Measurements from ENCODE around the gene ITPK1. TPM values are rescaled to one million over a fixed set of nuclear protein-coding genes. Genes with fewer than 3 reads are reported as not detected.

Gene ITPK1
- polyA plus RNA-seq, 2 of the 4 experiments (the other 2 are of a cell fraction), result 46.2 to 47.0 TPM

DNA sequence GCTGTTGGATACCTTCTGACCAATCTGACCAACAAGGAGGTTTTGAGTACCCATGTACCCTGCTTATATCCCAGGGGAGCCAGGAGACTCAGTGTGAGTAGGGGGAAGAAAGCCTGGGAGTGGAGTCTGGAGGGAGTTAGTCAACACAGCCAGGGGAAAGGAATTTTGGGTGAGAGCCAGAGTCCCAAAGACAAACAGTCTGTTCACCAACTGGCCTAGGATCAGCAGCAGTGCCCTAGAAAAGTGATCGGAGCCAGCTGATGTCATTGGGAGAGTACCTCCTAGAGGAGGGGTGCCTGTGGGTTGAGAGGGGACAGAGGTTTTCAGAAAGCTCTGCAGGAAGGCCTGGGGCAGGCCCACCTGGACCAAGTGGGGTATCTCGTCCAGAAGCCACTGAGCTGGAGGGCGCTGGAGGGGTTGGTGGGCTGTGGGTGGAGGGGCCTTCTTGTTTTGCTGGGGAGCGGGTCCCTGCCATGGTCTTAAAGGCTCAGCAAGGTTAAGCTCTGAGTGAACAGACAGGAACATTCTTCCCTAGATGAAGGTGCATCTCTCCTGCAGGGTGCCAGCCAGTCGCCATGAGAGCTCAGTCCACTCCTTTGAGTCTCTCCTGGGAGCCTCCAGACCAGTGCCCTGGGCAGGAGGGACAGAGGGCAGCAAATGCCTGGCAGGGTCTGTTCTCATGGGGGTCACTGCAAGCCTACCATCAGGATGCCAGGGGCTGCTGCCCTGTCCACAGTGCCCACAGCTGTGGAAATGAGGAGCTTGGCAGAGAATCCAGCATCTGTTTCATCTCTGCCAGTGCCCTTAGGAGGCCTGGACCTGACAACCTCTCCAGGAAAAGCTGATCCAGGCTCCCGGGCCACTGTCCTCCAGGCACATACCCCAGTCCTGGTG lies 129.2 kb downstream of the ITPK1 start:
- Histone ChIP-seq H3K27ac (peak overlapping the region; percentile 81 to 86), H3K4me1 (peaks cover 40% of the 10 kb centered on the region), H3K4me3 (no peak overlapping the region), H3K4me2 (peak overlapping the region; percentile 80), H3K9me3 (peaks cover 7% of the 10 kb centered on the region; the same call in 1 of the 3 replicates)
- peak; percentile 53 to 57 for DNase-seq (ENCODE audit: low read depth in 1 of 2, low spot score in 1 of 2)
- FAIRE-seq, result peak; percentile 67
- 67% methylated on average over 5 of the region's 6 CpGs for WGBS (ENCODE audit: missing lambda C conversion rate)
- TF ChIP-seq, protein P1, sequence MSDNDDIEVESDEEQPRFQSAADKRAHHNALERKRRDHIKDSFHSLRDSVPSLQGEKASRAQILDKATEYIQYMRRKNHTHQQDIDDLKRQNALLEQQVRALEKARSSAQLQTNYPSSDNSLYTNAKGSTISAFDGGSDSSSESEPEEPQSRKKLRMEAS (IDR thresholded peaks at IDR 0.05), result no peak
- no peak for TF ChIP-seq HEYL (CRISPR knock-in tag; IDR thresholded peaks at IDR 0.05)
- TF ChIP-seq NPAS2 (CRISPR knock-in tag; IDR thresholded peaks at IDR 0.05; ENCODE audit: borderline replicate concordance), result no peak
- TF ChIP-seq ZFP36 (IDR thresholded peaks at IDR 0.05; ENCODE audit: borderline replicate concordance, partially characterized antibody), result no peak
- no peak for TF ChIP-seq CBX8 (IDR thresholded peaks at IDR 0.05)
- TF ChIP-seq CBX2 (IDR thresholded peaks at IDR 0.05; ENCODE audit: borderline replicate concordance, low read depth), result no peak
- TF ChIP-seq FOSL2 (IDR thresholded peaks at IDR 0.05), result no peak
- TF ChIP-seq FOSL2 (CRISPR knock-in tag; IDR thresholded peaks at IDR 0.05), result no peak
- TF ChIP-seq, protein P2, sequence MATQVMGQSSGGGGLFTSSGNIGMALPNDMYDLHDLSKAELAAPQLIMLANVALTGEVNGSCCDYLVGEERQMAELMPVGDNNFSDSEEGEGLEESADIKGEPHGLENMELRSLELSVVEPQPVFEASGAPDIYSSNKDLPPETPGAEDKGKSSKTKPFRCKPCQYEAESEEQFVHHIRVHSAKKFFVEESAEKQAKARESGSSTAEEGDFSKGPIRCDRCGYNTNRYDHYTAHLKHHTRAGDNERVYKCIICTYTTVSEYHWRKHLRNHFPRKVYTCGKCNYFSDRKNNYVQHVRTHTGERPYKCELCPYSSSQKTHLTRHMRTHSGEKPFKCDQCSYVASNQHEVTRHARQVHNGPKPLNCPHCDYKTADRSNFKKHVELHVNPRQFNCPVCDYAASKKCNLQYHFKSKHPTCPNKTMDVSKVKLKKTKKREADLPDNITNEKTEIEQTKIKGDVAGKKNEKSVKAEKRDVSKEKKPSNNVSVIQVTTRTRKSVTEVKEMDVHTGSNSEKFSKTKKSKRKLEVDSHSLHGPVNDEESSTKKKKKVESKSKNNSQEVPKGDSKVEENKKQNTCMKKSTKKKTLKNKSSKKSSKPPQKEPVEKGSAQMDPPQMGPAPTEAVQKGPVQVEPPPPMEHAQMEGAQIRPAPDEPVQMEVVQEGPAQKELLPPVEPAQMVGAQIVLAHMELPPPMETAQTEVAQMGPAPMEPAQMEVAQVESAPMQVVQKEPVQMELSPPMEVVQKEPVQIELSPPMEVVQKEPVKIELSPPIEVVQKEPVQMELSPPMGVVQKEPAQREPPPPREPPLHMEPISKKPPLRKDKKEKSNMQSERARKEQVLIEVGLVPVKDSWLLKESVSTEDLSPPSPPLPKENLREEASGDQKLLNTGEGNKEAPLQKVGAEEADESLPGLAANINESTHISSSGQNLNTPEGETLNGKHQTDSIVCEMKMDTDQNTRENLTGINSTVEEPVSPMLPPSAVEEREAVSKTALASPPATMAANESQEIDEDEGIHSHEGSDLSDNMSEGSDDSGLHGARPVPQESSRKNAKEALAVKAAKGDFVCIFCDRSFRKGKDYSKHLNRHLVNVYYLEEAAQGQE (IDR thresholded peaks at IDR 0.05), result no peak
- TF ChIP-seq PHF8 (IDR thresholded peaks at IDR 0.05; ENCODE audit: borderline replicate concordance, low read depth), result no peak
- TF ChIP-seq BHLHE40 (IDR thresholded peaks at IDR 0.05; ENCODE audit: low read depth, low read length), result no peak
- no peak for TF ChIP-seq ZSCAN20 (CRISPR knock-in tag; IDR thresholded peaks at IDR 0.05)
- no peak for TF ChIP-seq JUNB (IDR thresholded peaks at IDR 0.05)
- no peak for TF ChIP-seq RFX5 (IDR thresholded peaks at IDR 0.05)
- TF ChIP-seq EHF (CRISPR knock-in tag; IDR thresholded peaks at IDR 0.05), result no peak
- TF ChIP-seq, protein P3, sequence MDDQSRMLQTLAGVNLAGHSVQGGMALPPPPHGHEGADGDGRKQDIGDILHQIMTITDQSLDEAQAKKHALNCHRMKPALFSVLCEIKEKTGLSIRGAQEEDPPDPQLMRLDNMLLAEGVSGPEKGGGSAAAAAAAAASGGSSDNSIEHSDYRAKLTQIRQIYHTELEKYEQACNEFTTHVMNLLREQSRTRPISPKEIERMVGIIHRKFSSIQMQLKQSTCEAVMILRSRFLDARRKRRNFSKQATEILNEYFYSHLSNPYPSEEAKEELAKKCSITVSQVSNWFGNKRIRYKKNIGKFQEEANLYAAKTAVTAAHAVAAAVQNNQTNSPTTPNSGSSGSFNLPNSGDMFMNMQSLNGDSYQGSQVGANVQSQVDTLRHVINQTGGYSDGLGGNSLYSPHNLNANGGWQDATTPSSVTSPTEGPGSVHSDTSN (IDR thresholded peaks at IDR 0.05), result no peak
- peak; percentile 69 to 84 for ATAC-seq
- ChIA-PET POLR2A (no interaction called here), CTCF (interaction anchor here (0.7 to 1.4 kb wide), 4 partner anchors 31 to 127 kb away, joined by 3 to 5 read pairs (median 4); no protein-coding TSS in a partner anchor)

DNA sequence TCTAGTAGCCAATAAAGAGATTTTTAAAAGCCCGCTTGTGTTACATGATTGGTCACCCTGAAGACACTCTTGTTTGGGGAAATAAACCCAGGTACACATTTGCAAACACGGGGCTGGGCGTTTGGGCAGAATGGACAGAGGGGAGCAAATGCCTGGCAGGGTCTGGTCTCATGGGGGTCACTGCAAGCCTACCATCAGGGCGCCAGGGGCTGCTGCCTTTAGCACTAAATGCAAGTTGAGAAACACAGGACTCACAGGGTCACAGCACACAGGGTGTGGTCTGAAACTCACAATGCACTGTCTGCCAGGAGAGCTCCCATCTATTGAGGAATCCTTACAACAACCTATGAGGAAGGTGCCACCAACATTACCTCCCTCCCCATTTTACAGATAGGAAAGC lies 130.2 kb downstream of the ITPK1 start:
- WGBS (ENCODE audit: missing lambda C conversion rate), result 75% methylated on average over 4 of the region's 4 CpGs

More for the DNA sequence above, 130.2 kb downstream of the ITPK1 start:
- FAIRE-seq (no peak), DNase-seq (ENCODE audit: low read depth in 1 of 2, low spot score in 1 of 2) (no peak), ATAC-seq (peak in 1 of 2 experiments; percentile 11; a peak in 2 of 6 replicates)
- ChIA-PET POLR2A (no interaction called here), CTCF (interaction anchor here (0.7 to 1.4 kb wide), 2 partner anchors 28 to 127 kb away, joined by 3 to 4 read pairs; no protein-coding TSS in a partner anchor)
- peak overlapping the region; percentile 81 to 86 for H3K27ac ChIP-seq
- peaks cover 7% of the 10 kb centered on the region; the same call in 1 of the 3 replicates for H3K9me3 ChIP-seq
- H3K4me3 ChIP-seq, result no peak overlapping the region
- peaks cover 40% of the 10 kb centered on the region for H3K4me1 ChIP-seq
- TF ChIP-seq SREBF2 (IDR thresholded peaks at IDR 0.05) (no peak), EP300 (IDR thresholded peaks at IDR 0.05) (no peak), CHD2 (IDR thresholded peaks at IDR 0.05; ENCODE audit: low read length, partially characterized antibody) (no peak), PHF8 (IDR thresholded peaks at IDR 0.05; ENCODE audit: borderline replicate concordance, low read depth) (no peak)
- H3K4me2 ChIP-seq, result peak overlapping the region; percentile 80
